Measurements from ENCODE around the gene TNFRSF1A.
"Not testable (repeated sequence)": the region's sequence is repeated elsewhere in the genome, so short reads cannot be mapped to it uniquely, and the experiment has no call there.

The TNFRSF1A gene

DNA sequence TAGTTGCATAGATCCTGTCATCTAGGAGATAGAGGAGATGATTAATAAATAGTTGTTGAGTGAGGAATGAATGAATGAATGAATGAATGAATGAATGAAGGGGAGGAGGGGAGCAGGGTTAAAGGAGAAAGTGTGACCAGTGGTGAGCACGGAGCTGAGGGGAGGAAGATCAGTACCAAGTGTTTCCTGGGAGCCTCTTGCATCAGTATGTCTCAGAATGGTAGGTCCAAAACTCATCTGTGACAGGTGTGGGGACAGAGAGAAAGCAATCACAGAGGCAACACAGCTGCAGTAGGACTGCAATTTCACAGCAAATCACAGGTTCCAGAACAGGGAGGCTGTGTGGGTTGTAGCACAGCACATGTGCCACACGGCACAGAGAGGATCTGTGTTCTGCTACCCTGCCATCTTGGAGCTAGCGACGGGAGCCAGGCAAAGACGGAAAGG lies 14.5 kb upstream of the TNFRSF1A start:
- DNase-seq (ENCODE audit: low read depth, low spot score) = no peak

DNA sequence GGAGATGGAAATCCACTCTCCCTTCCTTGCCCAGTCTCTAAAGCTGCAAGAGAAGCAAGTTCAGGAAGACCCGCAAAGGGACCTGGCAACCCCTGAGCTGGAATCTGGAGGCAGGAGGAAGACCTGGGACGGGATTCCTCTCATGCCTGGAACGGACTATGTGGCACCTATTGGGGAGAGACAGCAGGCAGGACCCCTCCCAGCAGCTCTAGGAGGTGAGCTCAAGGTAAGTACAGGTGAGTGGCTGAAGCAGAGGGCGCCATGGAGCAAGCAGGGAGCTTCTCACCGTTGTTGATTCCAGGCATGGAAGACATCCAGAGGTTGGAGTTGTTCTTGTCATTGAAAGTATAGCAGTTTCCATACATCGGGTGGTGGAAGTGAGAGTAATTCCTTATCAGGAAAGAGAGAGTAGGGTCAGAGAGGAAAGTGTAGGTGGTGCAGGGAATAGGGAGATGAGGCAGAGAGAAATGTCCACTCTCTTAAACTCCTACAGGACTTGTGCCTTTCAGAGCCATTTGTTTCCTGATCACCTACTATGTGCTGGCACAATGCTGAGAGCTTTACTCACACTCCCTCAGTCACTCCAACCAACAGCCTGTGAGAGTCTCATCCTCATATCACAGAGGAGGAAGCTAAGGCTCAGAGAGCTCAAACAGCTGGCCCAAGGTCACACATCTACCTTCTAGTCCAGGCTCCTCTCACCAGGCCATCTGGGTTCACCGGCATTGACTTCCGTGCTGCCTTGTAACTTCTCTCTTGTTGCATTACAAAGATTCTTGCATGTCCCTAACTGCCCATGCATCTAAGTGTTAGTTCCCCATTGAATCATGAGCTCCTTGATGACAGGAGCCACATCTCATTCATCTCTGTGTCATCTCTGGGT lies 13.9 kb upstream of the TNFRSF1A start:
- no peak for DNase-seq (ENCODE audit: low read depth, low spot score)

DNA sequence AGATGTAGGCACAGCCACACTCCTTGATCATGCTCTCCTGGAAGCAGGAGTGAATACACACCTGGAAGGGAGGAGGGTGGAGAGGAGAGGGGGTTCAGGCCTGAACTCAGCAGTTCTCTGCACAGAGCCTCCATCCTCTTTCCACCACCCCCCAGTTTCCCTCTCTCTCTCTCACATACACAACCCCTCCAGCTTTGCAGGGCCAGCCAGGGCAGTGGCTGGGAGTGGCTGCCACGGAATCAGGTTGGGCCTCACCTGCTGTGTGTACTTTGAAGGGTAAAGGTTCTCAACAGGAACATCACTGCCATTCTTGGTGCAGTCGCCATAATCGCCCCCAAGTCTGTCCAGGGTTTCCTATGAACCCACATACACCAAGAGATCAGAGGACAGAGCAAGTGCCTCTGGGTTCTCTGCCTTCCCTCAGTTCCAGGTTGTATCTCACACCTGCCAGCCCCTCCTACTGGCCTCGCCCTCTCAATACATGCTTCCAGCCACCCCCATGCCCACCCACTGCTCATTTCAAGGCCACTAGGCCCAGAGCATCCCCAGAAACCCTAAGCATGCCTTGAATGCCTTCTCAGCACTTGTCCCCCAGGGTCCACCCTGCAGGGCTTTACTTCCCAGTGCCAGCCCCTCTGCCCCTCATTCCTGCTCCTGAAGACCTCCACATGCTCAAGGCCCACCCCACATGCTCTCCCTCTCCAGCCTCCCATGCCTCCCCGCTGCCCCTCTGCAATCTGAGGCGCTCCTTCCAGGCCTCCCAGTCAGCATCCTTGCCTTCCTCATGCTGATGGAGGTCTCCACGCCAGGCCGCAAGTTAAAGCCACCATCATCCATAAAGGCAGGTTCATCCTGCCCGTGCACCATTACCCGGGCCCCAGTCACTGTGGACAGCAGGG lies 12.9 kb upstream of the TNFRSF1A start:
- DNase-seq (ENCODE audit: low read depth, low spot score) = no peak

DNA sequence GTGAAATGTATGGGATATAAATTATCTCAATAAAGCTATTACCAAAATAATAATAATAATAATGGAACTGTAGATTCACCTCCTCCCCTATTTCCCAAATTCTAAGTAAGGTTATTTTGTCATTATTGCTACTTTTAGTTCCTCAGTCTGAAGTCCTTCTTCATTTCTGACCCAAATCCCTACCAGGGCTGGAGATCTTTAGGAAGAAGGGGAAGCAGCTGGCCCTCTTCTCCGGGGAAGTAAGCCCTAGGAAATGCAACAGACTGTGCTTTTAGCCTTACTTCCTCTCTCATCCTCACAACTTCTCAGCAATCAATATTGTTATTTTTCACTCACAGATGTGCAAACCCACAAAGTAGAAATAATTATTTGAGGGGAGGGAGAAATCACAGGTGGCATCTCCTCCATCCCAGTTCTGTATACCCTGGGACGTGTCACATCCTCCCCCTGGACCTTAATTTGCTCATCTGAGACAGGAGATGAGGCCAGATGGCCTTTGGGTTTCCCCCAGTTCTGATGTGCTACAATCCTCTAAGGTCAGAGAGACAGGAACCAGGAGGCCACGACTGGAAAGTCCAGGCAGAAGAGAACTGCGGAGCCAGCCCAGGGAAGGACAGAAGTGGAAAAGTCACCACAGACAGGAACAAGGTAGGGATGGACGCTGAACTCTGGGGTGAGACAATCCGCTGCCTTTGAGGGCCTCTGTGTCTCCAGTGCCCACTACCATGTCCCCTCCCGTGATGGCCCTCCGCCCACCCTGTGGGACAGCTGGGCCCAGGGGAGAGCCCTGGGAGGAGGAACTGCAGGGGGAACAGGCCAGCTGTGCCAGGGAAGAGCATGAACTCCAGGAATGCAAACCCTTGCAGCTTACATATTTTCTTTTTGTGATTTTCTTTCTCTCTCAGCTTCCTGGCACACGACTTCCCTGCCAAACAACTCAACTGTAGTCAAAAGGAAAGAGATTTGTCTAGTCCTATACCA lies 10.6 kb upstream of the TNFRSF1A start:
- no peak for DNase-seq (ENCODE audit: low read depth, low spot score)

GRCh38 chr12:6351622-6352021 lies 9.7 kb upstream of the TNFRSF1A start:
- DNase-seq (ENCODE audit: low read depth, low spot score) = no peak

- DNase-seq (ENCODE audit: low read depth, low spot score) = no peak
These were observed 5.8 kb upstream of the TNFRSF1A start for GRCh38 chr12:6347367-6348338.

DNA sequence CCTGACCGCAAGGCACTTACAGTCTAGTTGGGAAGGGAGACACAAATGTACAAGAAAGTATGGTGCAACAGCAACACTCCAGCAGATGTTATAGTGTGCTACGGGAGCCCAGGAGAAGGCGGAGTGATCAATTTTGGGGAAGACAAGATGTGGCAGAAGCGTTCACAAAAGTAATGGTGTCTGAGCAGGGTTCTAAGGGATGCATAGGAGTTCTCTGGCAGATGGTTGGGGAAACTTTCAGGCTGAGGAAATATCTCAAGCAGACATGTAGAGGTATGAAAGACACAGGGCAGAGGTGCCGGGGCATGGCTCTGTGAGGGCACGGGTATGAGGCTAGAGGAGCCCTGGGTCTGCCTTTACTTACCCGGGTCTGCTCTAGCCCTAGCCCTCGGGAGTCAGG lies 5.1 kb upstream of the TNFRSF1A start:
- no peak for DNase-seq (ENCODE audit: low read depth, low spot score)

- no peak for DNase-seq (ENCODE audit: low read depth, low spot score)
These were observed 4.5 kb upstream of the TNFRSF1A start for GRCh38 chr12:6346235-6346832.

- DNase-seq (ENCODE audit: low read depth, low spot score) = no peak
These were observed 3.6 kb upstream of the TNFRSF1A start for GRCh38 chr12:6345319-6346091.

DNA sequence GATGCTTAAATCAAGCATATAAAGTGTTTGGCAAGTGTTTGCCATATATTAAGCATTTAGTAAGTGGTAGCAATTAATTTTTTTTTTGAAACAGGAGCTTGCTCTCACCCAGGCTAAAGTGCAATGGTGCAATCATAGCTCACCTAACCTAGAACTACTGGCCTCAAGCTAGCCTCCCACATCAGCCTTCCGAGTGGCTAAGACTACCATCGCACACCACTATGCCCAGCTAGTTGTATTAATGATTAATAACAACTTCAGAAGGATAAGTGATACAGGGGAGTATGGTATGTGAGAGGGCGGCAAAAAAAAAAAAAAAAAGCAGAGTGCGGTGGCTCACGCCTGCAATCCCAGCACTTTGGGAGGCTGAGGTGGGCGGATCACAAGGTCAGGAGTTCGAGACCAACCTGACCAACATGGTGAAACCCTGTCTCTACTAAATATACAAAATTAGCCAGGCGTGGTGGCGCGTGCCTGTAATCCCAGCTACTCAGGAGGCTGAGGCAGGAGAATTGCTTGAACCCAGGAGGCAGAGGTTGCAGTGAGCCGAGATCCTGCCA lies 2.3 kb upstream of the TNFRSF1A start:
- DNase-seq (ENCODE audit: low read depth, low spot score) = not testable (repeated sequence)

- no peak for DNase-seq (ENCODE audit: low read depth, low spot score)
These were observed 1.6 kb upstream of the TNFRSF1A start for GRCh38 chr12:6343518-6343917.

DNA sequence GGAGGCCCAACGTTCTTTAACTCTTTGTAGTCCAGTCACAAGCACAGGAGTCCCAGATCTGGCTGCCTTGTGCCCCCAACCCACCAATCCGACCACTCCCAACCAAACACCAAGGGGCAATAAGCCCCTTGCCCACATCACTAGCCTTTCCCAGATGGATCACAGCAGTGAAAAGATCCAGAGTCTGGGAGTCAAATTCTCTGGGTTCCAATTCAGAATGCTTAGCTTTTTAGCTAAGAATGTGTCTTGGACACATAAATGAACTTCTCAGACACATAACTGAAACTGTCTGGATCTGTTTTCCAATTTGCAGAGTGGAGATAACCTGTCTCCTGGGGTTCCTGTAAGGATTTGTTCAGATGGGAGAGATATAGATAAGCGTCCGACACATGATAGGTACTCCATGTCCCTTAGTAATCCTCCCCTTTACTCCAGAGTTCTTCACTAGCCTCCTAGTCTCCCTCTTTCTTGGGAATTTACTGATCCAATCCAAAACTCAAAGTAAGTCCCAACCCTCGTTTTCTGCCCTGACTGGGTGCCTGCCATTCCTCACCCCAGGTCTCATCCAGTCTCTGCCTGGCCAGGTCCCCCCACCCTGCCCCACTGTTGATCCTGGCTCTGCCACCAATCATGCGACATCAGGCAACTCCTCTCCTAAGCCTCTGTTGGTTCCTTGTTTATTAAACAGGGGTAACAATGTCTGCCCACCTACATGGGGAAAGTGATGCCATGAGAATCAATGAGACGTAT lies 439 bp upstream of the TNFRSF1A start:
- no peak for DNase-seq (ENCODE audit: low read depth, low spot score)

DNA sequence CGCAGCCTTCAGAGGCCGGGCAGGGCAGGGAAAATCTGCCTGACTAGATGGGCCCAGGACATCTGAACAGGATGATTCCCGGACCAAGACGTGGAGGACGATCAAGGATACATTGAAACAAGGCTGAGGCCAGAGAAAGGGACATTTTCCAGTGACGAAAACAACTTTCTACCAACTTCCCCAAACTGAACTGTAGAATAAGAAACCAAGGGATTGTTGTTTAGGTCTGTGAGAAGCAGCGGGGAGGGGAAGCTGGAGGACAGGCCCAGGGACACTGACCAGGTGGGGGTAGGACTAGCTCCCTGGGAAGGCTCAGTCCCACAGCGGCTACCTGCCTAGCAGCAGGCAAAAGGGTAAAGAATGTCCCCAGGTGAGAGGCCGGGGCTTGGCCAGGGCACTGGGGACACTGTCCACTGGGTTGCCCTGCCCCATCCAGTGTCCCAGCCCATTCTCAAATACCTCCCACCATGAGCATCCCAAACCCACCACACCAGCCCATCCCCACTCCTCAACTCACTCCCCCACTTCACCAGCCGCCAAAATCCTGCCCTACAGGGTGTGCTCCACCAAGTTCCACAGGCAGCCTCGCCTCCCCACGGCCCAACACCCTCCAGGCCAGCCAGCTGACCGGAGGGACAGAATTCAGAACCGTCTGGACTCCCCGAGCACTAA lies 995 bp downstream of the TNFRSF1A start:
- no peak for DNase-seq (ENCODE audit: low read depth, low spot score)

DNA sequence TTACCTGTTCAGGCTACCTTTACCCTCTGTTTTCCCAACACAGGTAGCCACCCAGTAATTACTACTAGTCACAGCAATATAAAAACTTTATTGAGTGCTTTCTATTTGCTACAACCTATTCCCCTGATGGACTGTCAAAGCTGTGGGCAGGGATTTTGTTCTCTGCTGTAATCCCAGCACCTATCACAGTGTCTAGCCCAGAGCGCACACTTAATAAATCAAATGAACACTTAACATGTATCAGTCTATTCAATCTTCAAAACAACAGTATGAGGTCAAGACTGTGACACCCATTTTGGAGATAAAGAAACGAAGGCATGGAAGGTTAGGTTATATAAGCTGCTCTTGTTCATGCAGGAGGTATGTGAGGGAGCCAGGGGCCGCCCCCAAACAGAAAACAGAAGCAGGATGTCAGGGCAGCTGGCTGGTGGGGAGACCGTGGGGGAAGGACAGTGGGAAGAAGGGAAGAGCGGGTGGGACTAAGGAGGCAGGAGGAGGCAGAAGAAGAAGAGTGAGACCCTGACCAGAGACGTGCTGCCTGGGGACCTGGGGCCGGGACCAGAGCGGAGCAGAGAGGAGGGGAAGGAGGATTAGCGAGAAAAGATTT lies 1.7 kb downstream of the TNFRSF1A start:
- DNase-seq (ENCODE audit: low read depth, low spot score) = no peak

- no peak for DNase-seq (ENCODE audit: low read depth, low spot score)
These were observed 2.9 kb downstream of the TNFRSF1A start for GRCh38 chr12:6338955-6339354.

DNA sequence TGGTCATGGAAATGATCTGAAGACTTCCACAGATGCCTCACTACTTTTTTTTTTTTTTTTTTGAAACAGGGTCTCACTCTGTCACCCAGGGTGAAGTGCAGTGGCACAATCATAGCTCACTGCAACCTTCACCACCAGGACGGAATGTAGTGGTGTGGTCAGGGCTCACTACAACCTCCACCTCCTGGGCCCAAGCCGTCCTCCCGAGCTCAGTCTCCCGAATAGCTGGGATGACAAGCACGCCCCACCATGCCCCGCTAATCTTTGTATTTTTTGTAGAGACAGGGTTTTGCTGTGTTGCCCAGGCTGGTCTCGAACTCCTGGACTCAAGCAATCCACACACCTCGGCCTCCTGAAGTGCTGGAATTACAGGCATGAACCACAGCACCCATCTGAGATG lies 3.3 kb downstream of the TNFRSF1A start:
- not testable (repeated sequence) for DNase-seq (ENCODE audit: low read depth, low spot score)

DNA sequence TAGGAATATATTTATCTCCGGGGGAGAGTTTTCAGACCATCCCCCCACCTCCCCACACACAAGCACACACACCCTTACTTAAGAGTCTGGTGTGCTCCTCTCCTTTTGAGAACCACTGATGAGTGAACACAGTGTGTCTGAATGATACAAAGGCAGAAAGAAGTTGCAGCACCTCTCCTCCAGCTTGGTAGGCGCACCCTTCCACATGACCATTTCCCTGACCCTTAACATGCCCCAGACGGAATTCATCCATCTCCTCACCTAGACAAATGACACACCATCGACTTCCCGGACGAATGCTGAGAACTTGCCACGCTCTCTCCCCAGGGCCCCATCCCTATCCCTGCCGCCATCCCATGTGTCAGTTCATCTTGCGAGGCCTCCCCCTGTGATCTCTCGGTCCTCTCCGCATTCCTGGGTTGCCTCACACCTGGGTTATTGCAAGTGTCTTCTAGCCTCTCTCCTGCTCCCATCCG lies 3.9 kb downstream of the TNFRSF1A start:
- DNase-seq (ENCODE audit: low read depth, low spot score) = no peak

Data from iPS DF 19.7 (cell line).